ENCODE results near the gene GLRX. TPM values are rescaled to one million over a fixed set of nuclear protein-coding genes. Genes with fewer than 3 reads are reported as not detected.

GLRX gene
- total RNA-seq, 1 donor from 2014 or later = 27.5 TPM

DNA sequence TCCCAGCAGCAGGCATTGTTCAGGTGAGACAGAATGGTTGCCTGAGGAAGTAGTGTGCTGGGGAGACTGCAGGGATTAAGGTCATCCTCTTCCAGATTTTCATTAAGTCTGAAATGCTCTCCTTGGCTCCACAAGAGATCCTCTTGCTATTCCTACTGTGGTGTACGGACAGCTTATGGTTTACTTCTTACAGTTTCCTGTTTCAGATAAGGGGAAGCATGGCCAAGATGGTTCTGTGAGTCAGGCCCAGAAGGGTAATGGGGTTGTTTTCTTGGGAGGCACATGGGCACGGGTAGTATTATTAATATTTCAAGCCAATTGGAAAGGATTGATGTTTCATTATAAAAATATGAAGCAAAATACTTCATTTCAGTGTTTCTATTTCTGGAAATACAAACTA lies 42.9 kb downstream of the GLRX start:
- Mint-ChIP-seq H3K27ac (ENCODE audit: unreplicated experiment) (no peak overlapping the region), H3K4me1 (ENCODE audit: unreplicated experiment) (peaks cover 6% of the 10 kb centered on the region), H3K27me3 (ENCODE audit: unreplicated experiment) (no peaks in the 10 kb centered on the region), H3K4me3 (ENCODE audit: unreplicated experiment) (no peak overlapping the region), H3K9me3 (ENCODE audit: unreplicated experiment) (no peaks in the 10 kb centered on the region), H3K36me3 (ENCODE audit: low read depth, unreplicated experiment) (no peaks in the 10 kb centered on the region)
- TF ChIP-seq CTCF (IDR thresholded peaks at IDR 0.05; ENCODE audit: unreplicated experiment) = no peak
- DNase-seq (ENCODE audit: low spot score) = no peak

GRCh38 chr5:95778713-95779436 lies 43.7 kb downstream of the GLRX start:
- Mint-ChIP-seq H3K4me1 (ENCODE audit: unreplicated experiment) (peaks cover 6% of the 10 kb centered on the region), H3K27ac (ENCODE audit: unreplicated experiment) (no peak overlapping the region), H3K4me3 (ENCODE audit: unreplicated experiment) (no peak overlapping the region), H3K27me3 (ENCODE audit: unreplicated experiment) (no peaks in the 10 kb centered on the region), H3K36me3 (ENCODE audit: low read depth, unreplicated experiment) (no peaks in the 10 kb centered on the region), H3K9me3 (ENCODE audit: unreplicated experiment) (no peaks in the 10 kb centered on the region)
- TF ChIP-seq CTCF (IDR thresholded peaks at IDR 0.05; ENCODE audit: unreplicated experiment) = no peak
- DNase-seq (ENCODE audit: low spot score) = no peak

GRCh38 chr5:95777441-95777840 lies 45.1 kb downstream of the GLRX start:
- Mint-ChIP-seq H3K9me3 (ENCODE audit: unreplicated experiment) (no peaks in the 10 kb centered on the region), H3K27ac (ENCODE audit: unreplicated experiment) (no peak overlapping the region), H3K36me3 (ENCODE audit: low read depth, unreplicated experiment) (no peaks in the 10 kb centered on the region), H3K4me1 (ENCODE audit: unreplicated experiment) (peaks cover 6% of the 10 kb centered on the region), H3K27me3 (ENCODE audit: unreplicated experiment) (peaks cover 2% of the 10 kb centered on the region), H3K4me3 (ENCODE audit: unreplicated experiment) (no peak overlapping the region)
- no peak for DNase-seq (ENCODE audit: low spot score)
- no peak for TF ChIP-seq CTCF (IDR thresholded peaks at IDR 0.05; ENCODE audit: unreplicated experiment)

DNA sequence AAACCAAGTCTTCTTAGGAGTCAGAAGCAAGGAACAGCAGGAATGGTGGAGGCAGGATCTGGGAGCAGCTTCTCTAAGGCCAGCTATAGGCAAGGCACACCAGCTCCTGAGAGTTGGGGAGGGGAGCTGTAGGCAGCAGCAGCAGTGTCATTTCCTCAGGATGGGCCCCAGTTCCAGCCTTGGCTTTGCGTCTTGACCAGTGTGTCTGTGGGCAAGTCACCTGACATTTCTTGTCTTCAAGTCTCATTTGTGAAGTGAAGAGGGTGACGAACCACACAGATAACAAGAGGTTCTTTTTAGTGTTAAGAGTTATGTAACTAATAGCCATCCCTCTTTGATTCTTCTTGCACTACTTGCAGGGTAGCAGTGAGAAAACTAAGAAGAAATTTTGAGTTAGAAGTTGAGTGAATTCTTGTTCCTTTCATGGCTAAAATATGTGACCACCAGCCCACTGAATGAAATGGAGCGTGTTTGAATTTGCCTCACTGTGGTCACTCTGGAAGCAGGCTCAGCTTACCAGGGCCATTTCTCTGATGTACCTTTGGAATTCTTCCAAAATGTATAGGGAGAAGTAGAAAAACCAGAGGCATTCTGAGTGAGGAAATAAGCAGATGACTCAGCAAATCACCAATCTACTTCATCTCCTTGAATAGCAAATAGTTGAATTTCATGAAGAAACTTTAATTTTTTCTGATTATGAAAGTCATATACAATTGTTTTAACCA lies 49.0 kb downstream of the GLRX start:
- no peak for TF ChIP-seq CTCF (IDR thresholded peaks at IDR 0.05; ENCODE audit: unreplicated experiment)
- Mint-ChIP-seq H3K27ac (ENCODE audit: unreplicated experiment) (no peak overlapping the region), H3K4me1 (ENCODE audit: unreplicated experiment) (no peaks in the 10 kb centered on the region), H3K27me3 (ENCODE audit: unreplicated experiment) (peaks cover 2% of the 10 kb centered on the region), H3K36me3 (ENCODE audit: low read depth, unreplicated experiment) (no peaks in the 10 kb centered on the region), H3K4me3 (ENCODE audit: unreplicated experiment) (no peak overlapping the region), H3K9me3 (ENCODE audit: unreplicated experiment) (no peaks in the 10 kb centered on the region)
- DNase-seq (ENCODE audit: low spot score) = no peak

DNA sequence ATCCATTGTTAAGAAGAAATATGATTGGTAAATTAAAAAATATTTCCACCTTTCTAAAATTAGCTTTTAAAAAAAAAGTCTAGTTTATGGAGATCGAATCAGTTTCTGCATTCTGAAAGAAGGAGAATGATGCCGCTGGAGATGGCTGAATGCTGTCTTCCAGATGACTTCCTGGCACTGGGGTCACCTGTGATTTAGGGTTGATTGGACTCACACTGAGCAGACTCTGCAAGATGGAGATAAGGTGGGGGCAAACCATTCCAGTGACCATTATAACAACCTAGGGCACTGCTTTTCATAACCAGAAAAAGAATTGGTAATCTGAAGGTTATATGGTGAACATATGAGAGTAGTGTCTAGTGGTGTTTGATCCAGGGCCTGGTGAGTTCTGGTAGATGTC lies 50.6 kb downstream of the GLRX start:
- H3K27me3 Mint-ChIP-seq (ENCODE audit: unreplicated experiment) = peaks cover 2% of the 10 kb centered on the region
- H3K36me3 Mint-ChIP-seq (ENCODE audit: low read depth, unreplicated experiment) = no peaks in the 10 kb centered on the region
- DNase-seq (ENCODE audit: low spot score) = no peak
- no peak overlapping the region for H3K4me3 Mint-ChIP-seq (ENCODE audit: unreplicated experiment)
- H3K9me3 Mint-ChIP-seq (ENCODE audit: unreplicated experiment) = no peaks in the 10 kb centered on the region
- no peaks in the 10 kb centered on the region for H3K4me1 Mint-ChIP-seq (ENCODE audit: unreplicated experiment)
- no peak for TF ChIP-seq CTCF (IDR thresholded peaks at IDR 0.05; ENCODE audit: unreplicated experiment)
- H3K27ac Mint-ChIP-seq (ENCODE audit: unreplicated experiment) = no peak overlapping the region

Measured in endothelial cell (in vitro differentiated cells).